ENCODE data around the gene SLC52A1. TPM values are rescaled to one million over a fixed set of nuclear protein-coding genes. Genes with fewer than 3 reads are reported as not detected.
A peak's percentile ranks its signal among the peaks of the same experiment; 100 is the strongest.

SLC52A1 gene
- total and polyA plus RNA-seq, 8 donors: 0.08 TPM; not detected in 7

DNA sequence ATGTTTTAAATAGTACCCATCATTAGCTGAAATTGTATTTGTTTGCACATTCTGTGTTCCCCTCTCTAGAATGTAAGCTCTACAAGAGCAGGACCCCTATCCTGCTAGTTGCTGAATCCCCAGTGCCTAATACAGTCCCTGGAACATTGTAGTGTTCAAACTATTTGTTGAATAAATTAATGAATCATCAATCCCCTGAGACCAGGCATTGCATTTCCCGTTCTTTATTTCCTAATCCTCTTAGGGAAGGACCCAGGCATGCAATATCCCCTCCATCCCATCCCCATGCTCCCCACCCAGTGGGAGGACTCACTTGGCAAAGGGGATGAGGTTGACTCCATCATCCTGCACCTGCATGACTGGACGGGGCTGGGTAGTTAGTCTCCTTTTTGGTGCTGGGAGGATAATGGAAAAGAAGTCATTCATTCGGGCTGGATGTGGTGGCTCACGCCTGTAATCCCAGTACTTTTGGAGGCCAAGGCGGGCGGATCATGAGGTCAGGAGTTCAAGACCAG lies 41.1 kb downstream of the SLC52A1 start:
- Histone ChIP-seq H3K27me3 (no peaks in the 10 kb centered on the region), H3K4me3 (no peak overlapping the region), H3K9me3 (no peaks in the 10 kb centered on the region), H3K27ac (no peak overlapping the region), H3K36me3 (no peaks in the 10 kb centered on the region), H3K4me1 (peaks cover 0 to 8% (median 3%) of the 10 kb centered on the region in 3 donors)
- ATAC-seq (no peak), FAIRE-seq (no peak), DNase-seq (no peak)
- no peak for TF ChIP-seq CTCF (IDR thresholded peaks at IDR 0.05)
- 75 to 84% methylated on average over 6 of the region's 6 CpGs for WGBS, 2 donors
- intact Hi-C loops (cut with DNase I): no loop called here

GRCh38 chr17:4987767-4988567 lies 47.3 kb downstream of the SLC52A1 start:
- 10 to 11% methylated on average over 30 of the region's 30 CpGs for WGBS, 2 donors
- no peak for TF ChIP-seq CTCF (IDR thresholded peaks at IDR 0.05)
- no peaks in the 10 kb centered on the region for H3K27me3 ChIP-seq
- H3K4me1 ChIP-seq: peaks cover 0 to 16% (median 4%) of the 10 kb centered on the region in 3 donors
- FAIRE-seq (no peak), ATAC-seq (peak in 1 of 4 donors; percentile 17), DNase-seq (no peak)
- H3K4me3 ChIP-seq: peak overlapping the region; percentile 82 to 94 (median 84)
- H3K36me3 ChIP-seq: no peaks in the 10 kb centered on the region
- H3K9me3 ChIP-seq: no peaks in the 10 kb centered on the region
- H3K27ac ChIP-seq: peak overlapping the region; percentile 82 to 96 (median 90)
- intact Hi-C loops (cut with DNase I): loop anchor here in 1 of 3 donors (10.0 kb wide), 1 partner anchor 53 kb away; the partner anchor contains the start of gene GP1BA

GRCh38 chr17:4986951-4987766 lies 48.1 kb downstream of the SLC52A1 start, which contains the start of gene CAMTA2:
CAMTA2 (minus strand) TSS chr17:4987675; CDS start chr17:4986222, 1,453 bp downstream.
- Histone ChIP-seq H3K27ac (peak within 1 kb of the TSS; percentile 82 to 96 (median 90)), H3K27me3 (no peaks in the 10 kb centered on the region), H3K9me3 (no peaks in the 10 kb centered on the region), H3K36me3 (peaks cover 0 to 6% (median 0%) of the 10 kb centered on the region in 3 donors), H3K4me1 (peaks cover 0 to 16% (median 4%) of the 10 kb centered on the region in 3 donors), H3K4me3 (peak within 1 kb of the TSS; percentile 82 to 94 (median 84))
- DNase-seq (peak; percentile 86 to 95 (median 90)), FAIRE-seq (no peak), ATAC-seq (peak; percentile 91 to 95 (median 92))
- WGBS, 2 donors: 0% methylated on average over 59 to 78 of the region's 78 CpGs
- TF ChIP-seq CTCF (IDR thresholded peaks at IDR 0.05): peak; percentile 37 to 64 (median 58)
- intact Hi-C loops (cut with DNase I): loop anchor here in 1 of 3 donors (10.0 kb wide), 1 partner anchor 52 kb away; the partner anchor contains the start of gene GP1BA

- FAIRE-seq: no peak
- Histone ChIP-seq H3K4me3 (peak overlapping the region; percentile 82 to 94 (median 84)), H3K9me3 (no peaks in the 10 kb centered on the region), H3K27ac (peak overlapping the region; percentile 82 to 96 (median 90)), H3K36me3 (peaks cover 0 to 6% (median 0%) of the 10 kb centered on the region in 3 donors), H3K27me3 (no peaks in the 10 kb centered on the region), H3K4me1 (peaks cover 0 to 16% (median 4%) of the 10 kb centered on the region in 3 donors)
- ATAC-seq: peak in 2 of 4 donors; percentile 1 to 2
- intact Hi-C loops (cut with DNase I): loop anchor here in 1 of 3 donors (10.0 kb wide), 1 partner anchor 52 kb away; the partner anchor contains the start of gene GP1BA
- WGBS, 2 donors: 26 to 35% methylated on average over 5 of the region's 5 CpGs
- no peak for TF ChIP-seq CTCF (IDR thresholded peaks at IDR 0.05)
- DNase-seq: no peak
Measured at GRCh38 chr17:4986403-4986802, 48.8 kb downstream of the SLC52A1 start.

Other genes with a start within 250 kb of the SLC52A1 start
- 1 to 10 TPM in 3 of 6 donors, under 1 TPM in 2, not detected in 1; 0.28 to 2.2 (median 1.2) TPM for gene VMO1, start 249.1 kb downstream of the SLC52A1 start, total RNA-seq
- gene VMO1, start 249.1 kb downstream of the SLC52A1 start, polyA plus RNA-seq: 1 to 10 TPM in 1 of 2 donors, under 1 TPM in 1; 0.87 to 1.6 TPM
- gene GLTPD2, start 246.5 kb downstream of the SLC52A1 start, total RNA-seq: under 1 TPM in 1 of 6 donors, not detected in 5; 0.39 TPM
- gene GLTPD2, start 246.5 kb downstream of the SLC52A1 start, polyA plus RNA-seq: under 1 TPM in 1 of 2 donors, not detected in 1; 0.23 TPM
- 10 to 100 TPM; 31.3 to 55.4 (median 46.1) TPM for gene PSMB6, start 239.3 kb downstream of the SLC52A1 start, total RNA-seq
- 100 to 1,000 TPM in 1 of 2 donors, 10 to 100 TPM in 1; 53.1 to 103 TPM for gene PSMB6, start 239.3 kb downstream of the SLC52A1 start, polyA plus RNA-seq
- 10 to 100 TPM; 11.7 to 26.1 (median 17.9) TPM for gene PLD2, start 228.3 kb downstream of the SLC52A1 start, total RNA-seq
- 10 to 100 TPM; 24.5 to 25.8 TPM for gene PLD2, start 228.3 kb downstream of the SLC52A1 start, polyA plus RNA-seq
- gene MINK1, start 202.1 kb downstream of the SLC52A1 start, total RNA-seq: 10 to 100 TPM; 39.6 to 70.3 (median 44.0) TPM
- 10 to 100 TPM; 62.3 to 79.3 TPM for gene MINK1, start 202.1 kb downstream of the SLC52A1 start, polyA plus RNA-seq
- gene C17orf107, start 135.9 kb downstream of the SLC52A1 start, total RNA-seq: 1 to 10 TPM; 2.8 to 6.9 (median 3.1) TPM
- gene C17orf107, start 135.9 kb downstream of the SLC52A1 start, polyA plus RNA-seq: 1 to 10 TPM; 1.9 to 2.7 TPM
- gene CHRNE, start 132.3 kb downstream of the SLC52A1 start, total RNA-seq: 1 to 10 TPM in 5 of 6 donors, under 1 TPM in 1; 0.76 to 2.0 (median 1.5) TPM
- gene CHRNE, start 132.3 kb downstream of the SLC52A1 start, polyA plus RNA-seq: 1 to 10 TPM in 1 of 2 donors, under 1 TPM in 1; 0.77 to 1.1 TPM
- gene GP1BA, start 103.1 kb downstream of the SLC52A1 start, total RNA-seq: under 1 TPM in 3 of 6 donors, not detected in 3; 0.06 to 0.37 (median 0.15) TPM
- gene GP1BA, start 103.1 kb downstream of the SLC52A1 start, polyA plus RNA-seq: under 1 TPM in 1 of 2 donors, not detected in 1; 0.11 TPM
- gene SLC25A11, start 95.4 kb downstream of the SLC52A1 start, total RNA-seq: 10 to 100 TPM; 10.9 to 23.3 (median 21.4) TPM
- 10 to 100 TPM; 20.6 to 25.5 TPM for gene SLC25A11, start 95.4 kb downstream of the SLC52A1 start, polyA plus RNA-seq
- gene RNF167, start 95.2 kb downstream of the SLC52A1 start, total RNA-seq: 10 to 100 TPM; 40.8 to 64.5 (median 46.7) TPM
- 100 to 1,000 TPM; 102 to 118 TPM for gene RNF167, start 95.2 kb downstream of the SLC52A1 start, polyA plus RNA-seq
- gene PFN1, start 86.9 kb downstream of the SLC52A1 start, total RNA-seq: 100 to 1,000 TPM in 4 of 6 donors, 10 to 100 TPM in 2; 63.6 to 195 (median 125) TPM
- gene PFN1, start 86.9 kb downstream of the SLC52A1 start, polyA plus RNA-seq: 100 to 1,000 TPM; 148 to 162 TPM
- 1 to 10 TPM; 1.5 to 6.3 (median 2.5) TPM for gene ENO3, start 84.3 kb downstream of the SLC52A1 start, total RNA-seq
- 10 to 100 TPM; 17.0 to 20.3 TPM for gene ENO3, start 84.3 kb downstream of the SLC52A1 start, polyA plus RNA-seq
- gene SPAG7, start 67.6 kb downstream of the SLC52A1 start, total RNA-seq: 10 to 100 TPM; 15.8 to 31.7 (median 23.8) TPM
- gene SPAG7, start 67.6 kb downstream of the SLC52A1 start, polyA plus RNA-seq: 10 to 100 TPM; 40.3 to 58.4 TPM
- 10 to 100 TPM; 13.6 to 28.0 (median 19.8) TPM for gene CAMTA2, start 47.8 kb downstream of the SLC52A1 start, total RNA-seq
- 10 to 100 TPM; 68.1 to 86.3 TPM for gene CAMTA2, start 47.8 kb downstream of the SLC52A1 start, polyA plus RNA-seq
- gene INCA1, start 37.9 kb downstream of the SLC52A1 start, total RNA-seq: under 1 TPM; 0.28 to 0.81 (median 0.34) TPM
- 1 to 10 TPM; 1.8 to 2.4 TPM for gene INCA1, start 37.9 kb downstream of the SLC52A1 start, polyA plus RNA-seq
- gene KIF1C, start 37.5 kb downstream of the SLC52A1 start, total RNA-seq: 100 to 1,000 TPM in 1 of 6 donors, 10 to 100 TPM in 5; 72.8 to 103 (median 78.7) TPM
- 10 to 100 TPM; 22.3 to 41.6 TPM for gene KIF1C, start 37.5 kb downstream of the SLC52A1 start, polyA plus RNA-seq
- gene ZFP3, start 43.0 kb upstream of the SLC52A1 start, total RNA-seq: 1 to 10 TPM; 2.7 to 5.2 (median 3.5) TPM
- gene ZFP3, start 43.0 kb upstream of the SLC52A1 start, polyA plus RNA-seq: 1 to 10 TPM; 1.9 to 3.2 TPM
- gene ZNF232, start 76.5 kb upstream of the SLC52A1 start, total RNA-seq: 1 to 10 TPM; 2.8 to 5.5 (median 3.6) TPM
- gene ZNF232, start 76.5 kb upstream of the SLC52A1 start, polyA plus RNA-seq: 1 to 10 TPM; 5.8 to 7.1 TPM
- under 1 TPM; 0.03 to 0.09 (median 0.05) TPM for gene USP6, start 80.6 kb upstream of the SLC52A1 start, total RNA-seq
- under 1 TPM; 0.04 to 0.09 TPM for gene USP6, start 80.6 kb upstream of the SLC52A1 start, polyA plus RNA-seq
- 1 to 10 TPM; 2.5 to 6.9 (median 3.1) TPM for gene ZNF594, start 156.4 kb upstream of the SLC52A1 start, total RNA-seq
- gene ZNF594, start 156.4 kb upstream of the SLC52A1 start, polyA plus RNA-seq: 1 to 10 TPM; 2.0 to 2.9 TPM
- 1 to 10 TPM in 3 of 6 donors, under 1 TPM in 3; 0.09 to 4.4 (median 1.1) TPM for gene SCIMP, start 199.4 kb upstream of the SLC52A1 start, total RNA-seq
- under 1 TPM; 0.07 to 0.34 TPM for gene SCIMP, start 199.4 kb upstream of the SLC52A1 start, polyA plus RNA-seq
- 10 to 100 TPM; 13.8 to 22.6 (median 17.1) TPM for gene RABEP1, start 246.9 kb upstream of the SLC52A1 start, total RNA-seq
- 10 to 100 TPM; 10.4 to 12.5 TPM for gene RABEP1, start 246.9 kb upstream of the SLC52A1 start, polyA plus RNA-seq